NK-92 (cell line): ENCODE results near the gene RXRG.

Experiments
- DNase-seq: peaks from one replicate; lab custom pipeline; 2025; ENCODE audit not compliant: unreplicated experiment; lab: John Stamatoyannopoulos, UW

Gene RXRG

DNA sequence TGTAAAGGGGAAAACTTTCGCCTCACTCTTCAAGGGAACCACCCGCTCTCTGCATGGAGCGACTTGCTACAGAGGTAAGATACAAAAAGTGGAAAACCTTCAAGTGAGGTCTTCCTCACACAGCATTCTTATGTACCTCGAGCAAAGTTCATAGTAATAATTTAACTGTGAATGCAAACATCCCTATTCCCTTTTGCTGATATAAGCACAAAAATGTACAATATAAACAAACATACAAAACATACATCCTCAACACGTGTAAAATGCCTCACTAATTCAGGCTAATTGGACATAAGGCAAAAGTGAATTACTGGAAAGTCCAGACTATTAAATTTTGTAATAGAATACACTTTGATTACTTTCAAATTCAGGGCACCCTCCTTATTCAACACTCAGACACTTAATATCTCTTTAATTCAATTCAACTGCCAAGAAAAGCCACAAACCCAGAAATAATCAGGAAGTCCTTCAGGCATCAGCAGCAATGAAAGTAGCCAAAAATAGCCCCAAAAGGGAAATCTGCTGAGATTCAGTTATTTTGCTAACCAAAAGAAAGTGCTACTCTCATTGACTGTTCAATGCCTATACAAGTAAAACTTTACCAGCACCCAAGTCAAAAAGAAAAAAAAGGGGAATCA is 73.2 kb downstream of the RXRG start:
- no peak for DNase-seq

- no peak for DNase-seq
Measured at GRCh38 chr1:165369255-165369848, 75.6 kb downstream of the RXRG start.

GRCh38 chr1:165367375-165367993 is 77.4 kb downstream of the RXRG start:
- DNase-seq = peak; percentile 5

DNA sequence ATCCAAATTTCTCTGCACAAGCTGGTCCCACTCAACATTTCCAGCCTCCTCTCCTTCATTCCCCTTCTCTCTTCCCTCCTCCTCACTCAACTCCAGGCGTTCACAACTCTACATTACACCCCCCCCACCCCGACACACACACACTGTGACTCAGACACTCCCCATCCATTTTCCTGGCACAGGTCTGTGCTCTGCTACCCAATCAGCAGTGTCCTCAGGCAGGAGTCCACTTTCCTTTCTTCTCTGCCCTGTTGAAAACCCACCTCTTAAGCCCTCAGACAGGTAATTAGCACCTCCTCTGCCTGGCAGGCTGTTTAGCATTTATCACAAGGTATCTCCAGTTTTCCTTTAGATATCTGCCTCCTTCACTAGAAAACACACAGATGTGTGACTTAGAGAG is 79.6 kb downstream of the RXRG start:
- no peak for DNase-seq

GRCh38 chr1:165364568-165365133 is 80.3 kb downstream of the RXRG start:
- no peak for DNase-seq

- DNase-seq = no peak
Measured at GRCh38 chr1:165356876-165357275, 88.0 kb downstream of the RXRG start.

DNA sequence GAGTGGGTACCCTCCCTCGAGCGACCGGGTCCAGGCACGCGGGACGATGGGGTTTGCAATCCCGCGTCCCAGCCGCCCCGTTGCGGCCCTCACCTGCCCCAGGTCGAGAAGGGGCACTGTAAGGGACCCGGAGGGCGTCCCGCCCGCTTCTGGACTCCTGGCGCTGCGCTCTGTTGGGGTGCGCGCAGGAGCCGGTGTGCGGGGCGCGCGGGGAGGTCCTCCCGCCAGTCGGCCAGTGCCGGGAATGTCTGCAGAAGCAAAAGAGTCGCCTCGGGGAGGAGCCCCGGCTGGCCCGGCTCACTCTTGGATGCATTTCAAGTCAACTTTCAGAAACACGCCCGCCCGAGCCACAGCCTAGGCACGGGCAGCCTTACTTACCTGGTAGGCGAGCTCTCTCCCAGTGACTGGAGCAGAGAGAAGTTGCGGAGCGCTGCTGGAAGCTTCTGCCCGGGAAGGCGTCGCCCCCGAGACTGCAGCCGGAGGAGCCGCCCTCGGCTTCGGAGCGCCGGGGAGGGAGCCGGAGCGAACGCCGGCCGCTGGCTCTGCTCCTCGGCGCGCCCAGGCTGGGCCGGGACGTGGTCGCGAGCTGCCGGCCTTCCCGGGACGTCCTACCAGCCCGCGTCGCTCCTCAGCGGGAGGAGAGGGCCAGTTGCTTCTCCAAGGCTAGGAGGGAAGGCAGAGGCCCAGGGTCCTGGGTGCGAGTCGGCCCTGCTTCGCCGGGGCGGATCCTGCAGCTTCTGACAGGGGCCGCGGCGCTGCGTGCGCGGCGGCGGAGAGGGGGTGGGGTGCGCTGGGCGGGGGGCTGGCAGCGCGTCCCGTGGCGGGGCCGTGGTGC is 88.7 kb downstream of the RXRG start, which contains the start of gene LMX1A:
TSS of gene LMX1A (minus strand) at position 739 of the 835 bp plus-strand sequence. CDS start 1,156 bp downstream, outside the sequence.
- no peak for DNase-seq

- DNase-seq = no peak
Measured at GRCh38 chr1:165355139-165355976, 89.6 kb downstream of the RXRG start.

DNA sequence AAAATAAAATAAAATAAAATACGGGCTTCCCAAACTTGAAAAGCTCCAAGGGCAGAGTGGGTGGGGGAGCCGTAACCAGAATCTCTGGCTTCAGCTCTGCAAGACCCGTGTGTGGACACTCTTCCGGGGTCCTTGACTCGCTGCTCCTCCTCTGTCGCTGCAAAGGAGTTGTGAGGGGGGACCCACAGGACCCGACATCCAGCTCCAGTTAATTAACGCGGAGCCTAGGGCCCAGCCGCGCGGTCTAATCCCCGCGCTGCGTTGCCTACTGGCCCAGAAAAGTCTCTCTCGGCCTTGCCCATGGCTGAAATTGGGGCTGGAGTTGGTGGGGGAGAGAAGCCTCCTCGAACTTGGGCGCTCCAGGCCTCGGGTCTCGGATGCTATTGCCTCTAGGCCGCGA is 90.2 kb downstream of the RXRG start:
- DNase-seq = no peak

DNA sequence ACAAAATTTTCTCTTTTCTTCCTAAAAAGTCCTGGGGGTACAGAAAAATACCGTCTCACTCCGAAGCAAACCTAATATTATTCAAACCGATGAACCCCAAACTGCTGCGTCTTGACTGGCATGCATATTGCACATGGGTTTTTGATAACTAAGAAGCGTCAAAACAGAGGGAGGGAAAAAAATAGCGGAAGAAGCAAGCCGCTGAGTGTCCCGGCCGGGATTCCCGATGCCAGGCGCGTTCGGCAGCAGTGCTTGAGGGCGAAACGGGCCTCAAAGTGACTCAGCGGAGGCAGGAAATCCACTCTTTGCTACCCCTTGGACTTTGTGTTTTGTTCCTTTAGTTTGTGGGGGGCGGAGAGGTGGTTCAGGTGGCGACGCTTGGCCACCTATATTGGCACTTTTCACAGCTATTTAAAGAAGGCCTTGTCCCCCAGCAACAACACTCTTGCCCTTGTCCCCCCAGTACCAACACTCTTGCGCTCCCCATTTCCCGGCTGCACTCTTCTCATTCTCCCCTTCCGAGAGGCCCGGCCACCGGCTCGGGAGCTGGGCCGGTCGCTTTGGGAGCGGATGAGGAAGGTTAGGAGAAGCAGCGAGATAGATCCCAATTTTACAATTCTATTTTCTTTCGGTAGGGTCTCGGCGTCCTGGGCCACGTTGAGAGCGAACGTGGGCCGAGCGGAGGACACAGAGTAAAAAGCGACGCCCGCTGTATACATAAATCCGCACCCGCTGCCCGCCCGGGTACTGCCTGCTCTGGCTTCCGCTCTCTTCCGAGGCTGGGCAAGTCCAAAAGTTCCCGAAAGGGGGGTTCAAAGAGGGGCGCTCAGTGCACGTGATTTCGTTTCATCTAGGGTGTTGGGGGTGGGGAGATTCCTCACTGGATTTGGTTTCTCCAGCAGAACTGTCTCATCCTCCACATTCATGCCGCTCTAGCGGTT is 90.9 kb downstream of the RXRG start:
- DNase-seq = no peak

- DNase-seq = no peak
Measured at GRCh38 chr1:165352442-165353293, 92.3 kb downstream of the RXRG start.

- no peak for DNase-seq
Measured at GRCh38 chr1:165351863-165352441, 93.0 kb downstream of the RXRG start.
